Muscle of arm (tissue), 12 donors: ENCODE measurements around the gene SLC25A33. TPM values are rescaled to one million over a fixed set of nuclear protein-coding genes. Genes with fewer than 3 reads are reported as not detected.
"Not testable (repeated sequence)": the region's sequence is repeated elsewhere in the genome, so short reads cannot be mapped to it uniquely, and the experiment has no call there.

Experiments
- DNase-seq: peaks from one replicate; pipeline ENCODE4 v3.0.0-alpha.2; 2013
- polyA plus RNA-seq, 12 donors: library from polyadenylated mRNA; unstranded; fragments of 120-200 nt; gene quantifications; one replicate each; pipeline ENCODE4 v1.2.1, GENCODE V29; 2013; ENCODE audit not compliant: insufficient read length in 12 of 12

Gene SLC25A33
- polyA plus RNA-seq, 12 donors, result 1.0 to 2.4 (median 1.5) TPM; not detected in 2

- no peak for DNase-seq
Observed at GRCh38 chr1:9618909-9619679, 79.8 kb downstream of the SLC25A33 start.

- DNase-seq, result no peak
Observed at GRCh38 chr1:9621032-9621431, 81.8 kb downstream of the SLC25A33 start.

GRCh38 chr1:9624081-9624480 is 84.8 kb downstream of the SLC25A33 start:
- DNase-seq, result no peak

GRCh38 chr1:9625030-9625429 is 85.8 kb downstream of the SLC25A33 start:
- not testable (repeated sequence) for DNase-seq

- DNase-seq, result no peak
Observed at GRCh38 chr1:9626201-9626608, 86.9 kb downstream of the SLC25A33 start.

- no peak for DNase-seq
Observed at GRCh38 chr1:9628541-9629444, 89.5 kb downstream of the SLC25A33 start.

GRCh38 chr1:9629445-9630201 is 90.4 kb downstream of the SLC25A33 start:
- DNase-seq, result no peak

- no peak for DNase-seq
Observed at GRCh38 chr1:9630331-9631111, 91.3 kb downstream of the SLC25A33 start.

- DNase-seq, result no peak
Observed at GRCh38 chr1:9631613-9632012, 92.3 kb downstream of the SLC25A33 start.

- no peak for DNase-seq
Observed at GRCh38 chr1:9633493-9633892, 94.2 kb downstream of the SLC25A33 start.

GRCh38 chr1:9634582-9634981 is 95.3 kb downstream of the SLC25A33 start:
- DNase-seq, result no peak

Other genes with a start within 250 kb of the SLC25A33 start
- gene SPSB1, start 246.6 kb upstream of the SLC25A33 start, polyA plus RNA-seq, result 10 to 100 TPM in 3 of 12 donors, 1 to 10 TPM in 8, not detected in 1; 5.4 to 11.4 (median 7.0) TPM
- 10 to 100 TPM in 11 of 12 donors, not detected in 1; 11.3 to 21.7 (median 15.1) TPM for gene TMEM201, start 49.4 kb downstream of the SLC25A33 start, polyA plus RNA-seq
- 1 to 10 TPM in 11 of 12 donors, not detected in 1; 1.4 to 7.6 (median 2.6) TPM for gene PIK3CD, start 112.3 kb downstream of the SLC25A33 start, polyA plus RNA-seq